Measurements from ENCODE around the gene CRACR2B. TPM values are rescaled to one million over a fixed set of nuclear protein-coding genes. Genes with fewer than 3 reads are reported as not detected.

Gene CRACR2B
- total and polyA plus RNA-seq, 2 of the 13 experiments (the other 11 are each of a cell fraction or from before 2014, with no cell fraction given), result 14.9 to 21.0 TPM

GRCh38 chr11:843086-843734 is 15.5 kb downstream of the CRACR2B start (continued):
- TF ChIP-seq, protein P1, sequence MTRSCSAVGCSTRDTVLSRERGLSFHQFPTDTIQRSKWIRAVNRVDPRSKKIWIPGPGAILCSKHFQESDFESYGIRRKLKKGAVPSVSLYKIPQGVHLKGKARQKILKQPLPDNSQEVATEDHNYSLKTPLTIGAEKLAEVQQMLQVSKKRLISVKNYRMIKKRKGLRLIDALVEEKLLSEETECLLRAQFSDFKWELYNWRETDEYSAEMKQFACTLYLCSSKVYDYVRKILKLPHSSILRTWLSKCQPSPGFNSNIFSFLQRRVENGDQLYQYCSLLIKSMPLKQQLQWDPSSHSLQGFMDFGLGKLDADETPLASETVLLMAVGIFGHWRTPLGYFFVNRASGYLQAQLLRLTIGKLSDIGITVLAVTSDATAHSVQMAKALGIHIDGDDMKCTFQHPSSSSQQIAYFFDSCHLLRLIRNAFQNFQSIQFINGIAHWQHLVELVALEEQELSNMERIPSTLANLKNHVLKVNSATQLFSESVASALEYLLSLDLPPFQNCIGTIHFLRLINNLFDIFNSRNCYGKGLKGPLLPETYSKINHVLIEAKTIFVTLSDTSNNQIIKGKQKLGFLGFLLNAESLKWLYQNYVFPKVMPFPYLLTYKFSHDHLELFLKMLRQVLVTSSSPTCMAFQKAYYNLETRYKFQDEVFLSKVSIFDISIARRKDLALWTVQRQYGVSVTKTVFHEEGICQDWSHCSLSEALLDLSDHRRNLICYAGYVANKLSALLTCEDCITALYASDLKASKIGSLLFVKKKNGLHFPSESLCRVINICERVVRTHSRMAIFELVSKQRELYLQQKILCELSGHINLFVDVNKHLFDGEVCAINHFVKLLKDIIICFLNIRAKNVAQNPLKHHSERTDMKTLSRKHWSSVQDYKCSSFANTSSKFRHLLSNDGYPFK (CRISPR knock-in tag; IDR thresholded peaks at IDR 0.05; ENCODE audit: borderline replicate concordance), result no peak
- TF ChIP-seq TOE1 (CRISPR knock-in tag; IDR thresholded peaks at IDR 0.05), result no peak
- no peak for TF ChIP-seq KDM4B (CRISPR knock-in tag; IDR thresholded peaks at IDR 0.05)
- TF ChIP-seq, protein P2, sequence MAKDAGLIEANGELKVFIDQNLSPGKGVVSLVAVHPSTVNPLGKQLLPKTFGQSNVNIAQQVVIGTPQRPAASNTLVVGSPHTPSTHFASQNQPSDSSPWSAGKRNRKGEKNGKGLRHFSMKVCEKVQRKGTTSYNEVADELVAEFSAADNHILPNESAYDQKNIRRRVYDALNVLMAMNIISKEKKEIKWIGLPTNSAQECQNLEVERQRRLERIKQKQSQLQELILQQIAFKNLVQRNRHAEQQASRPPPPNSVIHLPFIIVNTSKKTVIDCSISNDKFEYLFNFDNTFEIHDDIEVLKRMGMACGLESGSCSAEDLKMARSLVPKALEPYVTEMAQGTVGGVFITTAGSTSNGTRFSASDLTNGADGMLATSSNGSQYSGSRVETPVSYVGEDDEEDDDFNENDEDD (CRISPR knock-in tag; IDR thresholded peaks at IDR 0.05; ENCODE audit: borderline replicate concordance), result no peak
- TF ChIP-seq ELF4 (CRISPR knock-in tag; IDR thresholded peaks at IDR 0.05; ENCODE audit: borderline replicate concordance), result 0 out of 2 replicates have a peak, but pooled peaks have one; percentile 34
- TF ChIP-seq ZNF629 (CRISPR knock-in tag; conservative IDR thresholded peaks at IDR 0.05), result no peak
- no peak for TF ChIP-seq DPF2 (CRISPR knock-in tag; IDR thresholded peaks at IDR 0.05; ENCODE audit: borderline replicate concordance, low read depth)
- TF ChIP-seq BCL6 (CRISPR knock-in tag; IDR thresholded peaks at IDR 0.05), result no peak
- TF ChIP-seq REXO4 (CRISPR knock-in tag; IDR thresholded peaks at IDR 0.05; ENCODE audit: borderline replicate concordance), result no peak
- TF ChIP-seq SNAPC5 (CRISPR knock-in tag; IDR thresholded peaks at IDR 0.05; ENCODE audit: borderline replicate concordance), result no peak
- TF ChIP-seq TMF1 (CRISPR knock-in tag; IDR thresholded peaks at IDR 0.05; ENCODE audit: low read depth), result no peak
- TF ChIP-seq, protein P3, sequence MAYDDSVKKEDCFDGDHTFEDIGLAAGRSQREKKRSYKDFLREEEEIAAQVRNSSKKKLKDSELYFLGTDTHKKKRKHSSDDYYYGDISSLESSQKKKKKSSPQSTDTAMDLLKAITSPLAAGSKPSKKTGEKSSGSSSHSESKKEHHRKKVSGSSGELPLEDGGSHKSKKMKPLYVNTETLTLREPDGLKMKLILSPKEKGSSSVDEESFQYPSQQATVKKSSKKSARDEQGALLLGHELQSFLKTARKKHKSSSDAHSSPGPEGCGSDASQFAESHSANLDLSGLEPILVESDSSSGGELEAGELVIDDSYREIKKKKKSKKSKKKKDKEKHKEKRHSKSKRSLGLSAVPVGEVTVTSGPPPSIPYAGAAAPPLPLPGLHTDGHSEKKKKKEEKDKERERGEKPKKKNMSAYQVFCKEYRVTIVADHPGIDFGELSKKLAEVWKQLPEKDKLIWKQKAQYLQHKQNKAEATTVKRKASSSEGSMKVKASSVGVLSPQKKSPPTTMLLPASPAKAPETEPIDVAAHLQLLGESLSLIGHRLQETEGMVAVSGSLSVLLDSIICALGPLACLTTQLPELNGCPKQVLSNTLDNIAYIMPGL (CRISPR knock-in tag; IDR thresholded peaks at IDR 0.05; ENCODE audit: borderline replicate concordance in 1 of 2, low read depth in 1 of 2), result no peak
- no peak for TF ChIP-seq GTF2F1 (IDR thresholded peaks at IDR 0.05; ENCODE audit: low read length)
- TF ChIP-seq CREB1 (IDR thresholded peaks at IDR 0.05), result no peak
- TF ChIP-seq CREB1 (CRISPR knock-in tag; IDR thresholded peaks at IDR 0.05), result no peak
- TF ChIP-seq RAD21 (CRISPR knock-in tag; IDR thresholded peaks at IDR 0.05), result no peak
- 0 out of 2 replicates have a peak, but pooled peaks have one; percentile 13 for TF ChIP-seq ZC3H13 (CRISPR knock-in tag; IDR thresholded peaks at IDR 0.05)
- TF ChIP-seq BATF2 (CRISPR knock-in tag; IDR thresholded peaks at IDR 0.05), result no peak
- no peak; the same call in 1 of the 2 replicates for TF ChIP-seq ZBTB7A (CRISPR knock-in tag; IDR thresholded peaks at IDR 0.05)
- TF ChIP-seq, protein P4, sequence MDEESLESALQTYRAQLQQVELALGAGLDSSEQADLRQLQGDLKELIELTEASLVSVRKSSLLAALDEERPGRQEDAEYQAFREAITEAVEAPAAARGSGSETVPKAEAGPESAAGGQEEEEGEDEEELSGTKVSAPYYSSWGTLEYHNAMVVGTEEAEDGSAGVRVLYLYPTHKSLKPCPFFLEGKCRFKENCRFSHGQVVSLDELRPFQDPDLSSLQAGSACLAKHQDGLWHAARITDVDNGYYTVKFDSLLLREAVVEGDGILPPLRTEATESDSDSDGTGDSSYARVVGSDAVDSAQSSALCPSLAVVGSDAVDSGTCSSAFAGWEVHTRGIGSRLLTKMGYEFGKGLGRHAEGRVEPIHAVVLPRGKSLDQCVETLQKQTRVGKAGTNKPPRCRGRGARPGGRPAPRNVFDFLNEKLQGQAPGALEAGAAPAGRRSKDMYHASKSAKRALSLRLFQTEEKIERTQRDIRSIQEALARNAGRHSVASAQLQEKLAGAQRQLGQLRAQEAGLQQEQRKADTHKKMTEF (CRISPR knock-in tag; IDR thresholded peaks at IDR 0.05), result no peak
- no peak for TF ChIP-seq ZNF33A (CRISPR knock-in tag; IDR thresholded peaks at IDR 0.05; ENCODE audit: borderline replicate concordance)
- TF ChIP-seq ZNF580 (CRISPR knock-in tag; IDR thresholded peaks at IDR 0.05; ENCODE audit: borderline replicate concordance, low read depth), result no peak

Data from HepG2 (cell line).